Glutamatergic neuron (in vitro differentiated cells): ENCODE results near the gene RPTOR. TPM values are rescaled to one million over a fixed set of nuclear protein-coding genes. Genes with fewer than 3 reads are reported as not detected.

Experiments used
- DNase-seq: peaks from one replicate; pipeline ENCODE4 v3.0.0; 2022
- H3K27ac Mint-ChIP-seq: one replicate; pipeline ENCODE4 v1.8.0; 2020; ENCODE audit warnings: mild to moderate bottlenecking, mixed read lengths, inconsistent platforms; ENCODE audit not compliant: unreplicated experiment
- H3K27me3 Mint-ChIP-seq: one replicate; pipeline ENCODE4 v1.8.0; 2020; ENCODE audit warnings: mild to moderate bottlenecking, moderate library complexity, mixed read lengths, inconsistent platforms; ENCODE audit not compliant: unreplicated experiment
- H3K36me3 Mint-ChIP-seq: one replicate; pipeline ENCODE4 v1.8.0; 2020; ENCODE audit warnings: mild to moderate bottlenecking, mixed read lengths, inconsistent platforms; ENCODE audit not compliant: unreplicated experiment
- H3K4me1 Mint-ChIP-seq: one replicate; pipeline ENCODE4 v1.8.0; 2020; ENCODE audit warnings: mild to moderate bottlenecking, low read depth, mixed read lengths, inconsistent platforms; ENCODE audit not compliant: unreplicated experiment
- H3K4me3 Mint-ChIP-seq: one replicate; pipeline ENCODE4 v1.8.0; 2020; ENCODE audit warnings: mild to moderate bottlenecking, mixed read lengths, inconsistent platforms; ENCODE audit not compliant: unreplicated experiment
- H3K9me3 Mint-ChIP-seq: one replicate; pipeline ENCODE4 v1.8.0; 2020; ENCODE audit warnings: mild to moderate bottlenecking, moderate library complexity, mixed read lengths, inconsistent platforms; ENCODE audit not compliant: unreplicated experiment
- CTCF ChIP-seq: fragments of 200-600 bp; sonication (generic); IDR thresholded peaks from one replicate; pipeline ENCODE4 v1.5.0; 2021; ENCODE audit not compliant: partially characterized antibody, unreplicated experiment
- total RNA-seq: library from RNA; stranded (reverse); fragmentation: NEBNext Ultra II Directional; extraction: Animal tissue kit (Norgen Biotek cat#: 25700); gene quantifications from one replicate; pipeline ENCODE4 v1.2.1, GENCODE V29; 2021; ENCODE audit not compliant: unreplicated experiment

Gene RPTOR
- total RNA-seq, 1 donor from 2014 or later, result 39.8 TPM

DNA sequence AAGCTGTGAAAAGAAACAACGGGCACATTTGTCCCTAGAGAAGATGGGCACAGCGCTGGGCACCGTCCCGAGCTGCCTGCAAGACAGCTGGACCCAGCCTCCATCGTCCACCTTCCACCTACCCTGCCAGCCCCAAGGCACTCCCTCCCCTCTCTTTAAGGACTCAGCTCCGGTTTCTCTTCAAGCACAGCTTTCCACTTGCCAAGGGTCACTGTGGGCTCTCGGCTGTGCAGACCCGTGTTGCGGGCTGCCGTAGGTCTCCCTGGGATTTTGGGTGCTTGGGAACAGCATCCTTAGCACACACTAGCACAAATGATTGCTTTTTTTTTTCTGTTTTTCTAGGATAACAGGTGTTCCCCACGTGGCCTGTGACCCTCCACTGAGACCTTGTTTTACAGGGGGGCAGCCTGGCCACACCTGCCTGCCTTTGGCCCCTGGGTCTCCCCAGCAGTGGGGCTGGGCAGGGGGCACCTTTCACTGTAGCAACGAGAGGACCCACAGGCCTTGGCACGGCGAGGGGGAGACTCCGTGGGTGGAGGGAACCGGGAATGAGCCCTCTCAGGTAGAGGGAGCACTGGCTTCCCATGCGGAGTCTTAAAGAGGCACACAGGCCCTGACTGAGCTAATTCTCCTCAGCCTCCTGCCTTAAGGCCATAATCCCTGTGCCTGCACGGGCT lies 448.4 kb downstream of the RPTOR start:
- peak overlapping the region; percentile 81 for H3K27ac Mint-ChIP-seq
- H3K27me3 Mint-ChIP-seq, result peaks cover 8% of the 10 kb centered on the region
- no peaks in the 10 kb centered on the region for H3K36me3 Mint-ChIP-seq
- no peaks in the 10 kb centered on the region for H3K9me3 Mint-ChIP-seq
- no peak for TF ChIP-seq CTCF
- H3K4me1 Mint-ChIP-seq, result peaks cover 4% of the 10 kb centered on the region
- DNase-seq, result no peak
- H3K4me3 Mint-ChIP-seq, result peak overlapping the region; percentile 76

GRCh38 chr17:80995131-80995530 lies 450.5 kb downstream of the RPTOR start:
- Mint-ChIP-seq H3K36me3 (no peaks in the 10 kb centered on the region), H3K9me3 (peaks cover 2% of the 10 kb centered on the region), H3K27me3 (peaks cover 12% of the 10 kb centered on the region), H3K27ac (no peak overlapping the region), H3K4me1 (no peaks in the 10 kb centered on the region), H3K4me3 (no peak overlapping the region)
- no peak for TF ChIP-seq CTCF
- DNase-seq, result no peak

GRCh38 chr17:80996422-80997305 lies 452.0 kb downstream of the RPTOR start:
- H3K27ac Mint-ChIP-seq, result no peak overlapping the region
- H3K4me3 Mint-ChIP-seq, result no peak overlapping the region
- peaks cover 15% of the 10 kb centered on the region for H3K27me3 Mint-ChIP-seq
- no peak for TF ChIP-seq CTCF
- DNase-seq, result no peak
- H3K9me3 Mint-ChIP-seq, result peaks cover 4% of the 10 kb centered on the region
- H3K36me3 Mint-ChIP-seq, result no peaks in the 10 kb centered on the region
- no peaks in the 10 kb centered on the region for H3K4me1 Mint-ChIP-seq

- no peak for DNase-seq
- peaks cover 19% of the 10 kb centered on the region for H3K27me3 Mint-ChIP-seq
- H3K9me3 Mint-ChIP-seq, result peaks cover 8% of the 10 kb centered on the region
- no peaks in the 10 kb centered on the region for H3K36me3 Mint-ChIP-seq
- peaks cover 2% of the 10 kb centered on the region for H3K4me1 Mint-ChIP-seq
- no peak for TF ChIP-seq CTCF
- H3K4me3 Mint-ChIP-seq, result no peak overlapping the region
- H3K27ac Mint-ChIP-seq, result no peak overlapping the region
Observed at GRCh38 chr17:80997424-80998117, 452.9 kb downstream of the RPTOR start.
